ENCODE data around the gene ARL13B. TPM values are rescaled to one million over a fixed set of nuclear protein-coding genes. Genes with fewer than 3 reads are reported as not detected.

ARL13B gene
- total and polyA plus RNA-seq, 2 of the 8 experiments (the other 6 are each of a cell fraction or from before 2014, with no cell fraction given), result 1.5 to 12.7 TPM

GRCh38 chr3:94008253-94008652, 28.3 kb downstream of the ARL13B start:
- no peak overlapping the region for H3K9ac ChIP-seq (replicated peaks in 1 of 4; ENCODE audit: extremely low read depth in 1 of 4, low read depth in 3 of 4, low read length in 3 of 4)
- no peaks in the 10 kb centered on the region for H3K9me3 ChIP-seq (ENCODE audit: insufficient read depth in 2 of 2, low read depth in 1 of 2, low read length in 1 of 2)
- no peak overlapping the region for H3K4me2 ChIP-seq (ENCODE audit: insufficient read depth in 1 of 2, low read depth in 2 of 2, low read length in 2 of 2)
- FAIRE-seq (no peak), DNase-seq (ENCODE audit: low read depth in 1 of 2, low spot score in 2 of 2) (no peak)
- no peak overlapping the region for H4K5ac ChIP-seq (ENCODE audit: insufficient read length, low read depth, low read length)
- TF ChIP-seq HDAC2 (IDR thresholded peaks at IDR 0.05; ENCODE audit: borderline replicate concordance in 1 of 2, low read depth in 2 of 2, low read length in 2 of 2), result no peak
- no peak for TF ChIP-seq KDM1A (IDR thresholded peaks at IDR 0.05; ENCODE audit: borderline replicate concordance, low read length)
- no peak for TF ChIP-seq CREB1 (IDR thresholded peaks at IDR 0.05)
- TF ChIP-seq SIN3A (conservative IDR thresholded peaks at IDR 0.05 in 1 of 2, IDR thresholded peaks at IDR 0.05 in 1 of 2; ENCODE audit: low read depth in 1 of 2, low read length in 2 of 2), result no peak
- TF ChIP-seq SUZ12 (IDR thresholded peaks at IDR 0.05; ENCODE audit: low read length), result no peak
- no peak for TF ChIP-seq CEBPB (IDR thresholded peaks at IDR 0.05; ENCODE audit: low read depth, low read length)
- TF ChIP-seq NANOG (IDR thresholded peaks at IDR 0.05; ENCODE audit: insufficient read depth, low read depth, low read length, poor library complexity, severe bottlenecking), result no peak
- no peak for TF ChIP-seq HDAC6 (IDR thresholded peaks at IDR 0.05; ENCODE audit: low read depth, low read length)
- TF ChIP-seq RFX5 (IDR thresholded peaks at IDR 0.05; ENCODE audit: borderline replicate concordance, low read depth, low read length), result no peak
- TF ChIP-seq CBX5 (IDR thresholded peaks at IDR 0.05; ENCODE audit: low read depth, low read length), result no peak
- no peak for TF ChIP-seq SP2 (IDR thresholded peaks at IDR 0.05; ENCODE audit: low read length)
- H3K14ac ChIP-seq (ENCODE audit: insufficient read length), result no peak overlapping the region
- 87% methylated on average over 2 of the region's 2 CpGs; no CpG with 5 or more reads in 1 of the 2 experiments for WGBS, 2 experiments (ENCODE audit: extremely low coverage in 1 of 2, insufficient coverage in 1 of 2, insufficient read length in 1 of 2, insufficient replicate concordance in 2 of 2, low coverage in 1 of 2, low lambda C conversion rate in 2 of 2, missing lambda C conversion rate in 1 of 2)
- ChIA-PET POLR2A (ENCODE audit: partially characterized antibody) (interaction anchor here (1.3 kb wide), 1 partner anchor 55 kb away, joined by 4 read pairs; the partner anchor contains the start of genes DHFR2 and NSUN3), CTCF (ENCODE audit: partially characterized antibody) (no interaction called here)
- no peak overlapping the region for H3K18ac ChIP-seq (ENCODE audit: extremely low read depth, low read length)
- H3K36me3 ChIP-seq (ENCODE audit: control insufficient read depth in 2 of 4, insufficient read depth in 4 of 4, low read length in 3 of 4), result no peaks in the 10 kb centered on the region
- H3K23ac ChIP-seq (ENCODE audit: insufficient read length), result no peak overlapping the region
- no peak overlapping the region for H2BK15ac ChIP-seq (ENCODE audit: low read length)
- no peaks in the 10 kb centered on the region for H3K4me1 ChIP-seq (replicated peaks in 1 of 4; ENCODE audit: control insufficient read depth in 3 of 4, insufficient read depth in 4 of 4, low read length in 3 of 4)
- H3K79me1 ChIP-seq (ENCODE audit: low read depth, low read length), result no peaks in the 10 kb centered on the region
- no peak overlapping the region for H2BK12ac ChIP-seq (ENCODE audit: low read depth, low read length)
- H2BK120ac ChIP-seq (replicated peaks; ENCODE audit: low read depth, low read length), result no peak overlapping the region
- H3K27me3 ChIP-seq (replicated peaks in 1 of 4; ENCODE audit: control insufficient read depth in 3 of 4, extremely low read depth in 1 of 4, insufficient read depth in 3 of 4, low read length in 3 of 4), result no peaks in the 10 kb centered on the region
- H4K8ac ChIP-seq (ENCODE audit: extremely low read depth, insufficient read depth, low read length), result no peak overlapping the region
- H2AFZ ChIP-seq (ENCODE audit: low read length), result no peak overlapping the region
- peaks cover 0 to 1% of the 10 kb centered on the region in 2 experiments for H4K20me1 ChIP-seq (replicated peaks in 1 of 2; ENCODE audit: control insufficient read depth in 1 of 2, insufficient read depth in 2 of 2, low read length in 2 of 2)
- no peak overlapping the region for H4K91ac ChIP-seq (replicated peaks; ENCODE audit: insufficient read length, low read length)
- H3K79me2 ChIP-seq (ENCODE audit: control insufficient read depth in 1 of 2, insufficient read depth in 2 of 2, low read length in 2 of 2), result no peaks in the 10 kb centered on the region
- H3K23me2 ChIP-seq (ENCODE audit: low read depth, low read length), result no peaks in the 10 kb centered on the region
- H2BK20ac ChIP-seq (ENCODE audit: low read length), result no peak overlapping the region
- no peak overlapping the region for H3K4ac ChIP-seq (replicated peaks; ENCODE audit: insufficient read length, low read depth, low read length)
- no peak overlapping the region for H3K4me3 ChIP-seq (ENCODE audit: extremely low read depth in 1 of 4, insufficient read depth in 2 of 4, low read depth in 3 of 4, low read length in 4 of 4)
- H2AK5ac ChIP-seq (ENCODE audit: low read depth, low read length), result no peak overlapping the region
- no peak overlapping the region for H2BK5ac ChIP-seq (ENCODE audit: low read depth, low read length)
- no peak overlapping the region for H3K56ac ChIP-seq (replicated peaks; ENCODE audit: insufficient read length, low read depth, low read length)
- H3K27ac ChIP-seq (ENCODE audit: low read depth, low read length), result no peak overlapping the region
